ENCODE results near the gene MTCL3.

GRCh38 chr6:127463056-127463455, 56.1 kb downstream of the MTCL3 start:
- TF ChIP-seq, protein P1, sequence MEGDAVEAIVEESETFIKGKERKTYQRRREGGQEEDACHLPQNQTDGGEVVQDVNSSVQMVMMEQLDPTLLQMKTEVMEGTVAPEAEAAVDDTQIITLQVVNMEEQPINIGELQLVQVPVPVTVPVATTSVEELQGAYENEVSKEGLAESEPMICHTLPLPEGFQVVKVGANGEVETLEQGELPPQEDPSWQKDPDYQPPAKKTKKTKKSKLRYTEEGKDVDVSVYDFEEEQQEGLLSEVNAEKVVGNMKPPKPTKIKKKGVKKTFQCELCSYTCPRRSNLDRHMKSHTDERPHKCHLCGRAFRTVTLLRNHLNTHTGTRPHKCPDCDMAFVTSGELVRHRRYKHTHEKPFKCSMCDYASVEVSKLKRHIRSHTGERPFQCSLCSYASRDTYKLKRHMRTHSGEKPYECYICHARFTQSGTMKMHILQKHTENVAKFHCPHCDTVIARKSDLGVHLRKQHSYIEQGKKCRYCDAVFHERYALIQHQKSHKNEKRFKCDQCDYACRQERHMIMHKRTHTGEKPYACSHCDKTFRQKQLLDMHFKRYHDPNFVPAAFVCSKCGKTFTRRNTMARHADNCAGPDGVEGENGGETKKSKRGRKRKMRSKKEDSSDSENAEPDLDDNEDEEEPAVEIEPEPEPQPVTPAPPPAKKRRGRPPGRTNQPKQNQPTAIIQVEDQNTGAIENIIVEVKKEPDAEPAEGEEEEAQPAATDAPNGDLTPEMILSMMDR (IDR thresholded peaks at IDR 0.05): no peak
- TF ChIP-seq TCF7L2 (IDR thresholded peaks at IDR 0.05; ENCODE audit: low read depth, low read length): no peak
